NCI-H526 treated with DMSO at 0.1 percent for 48 hours (cell line): ENCODE measurements around the gene RGS6.
A peak's percentile ranks its signal among the peaks of the same experiment; 100 is the strongest.

Experiments used
- DNase-seq: peaks from one replicate; lab custom pipeline; 2025; lab: John Stamatoyannopoulos, UW

RGS6 gene

DNA sequence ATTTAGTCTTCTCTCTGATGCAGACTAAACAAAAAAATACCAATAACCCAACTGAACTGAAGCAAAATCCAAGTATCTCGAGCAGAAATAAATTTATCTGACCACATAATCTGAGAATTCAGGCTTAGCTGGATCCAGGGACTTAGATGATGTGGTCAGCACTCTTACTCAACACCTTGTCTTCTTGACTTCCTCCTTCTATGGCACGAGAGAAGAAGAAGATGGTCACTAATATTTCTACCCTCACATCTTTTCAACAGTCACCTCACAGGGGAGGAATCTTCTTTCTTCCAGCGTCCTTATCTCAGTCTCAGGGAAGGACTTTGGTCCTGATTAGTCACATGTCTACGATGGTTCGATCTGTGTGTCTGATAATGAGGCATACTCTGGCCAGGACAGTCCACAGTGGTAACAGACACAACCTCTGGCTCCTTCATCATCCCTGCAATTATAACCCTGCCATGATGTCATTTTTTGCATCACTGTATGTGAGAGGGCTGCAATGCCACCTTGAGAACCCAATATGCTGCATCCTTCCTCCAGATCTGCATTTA lies 15.8 kb downstream of the RGS6 start:
- DNase-seq = no peak

DNA sequence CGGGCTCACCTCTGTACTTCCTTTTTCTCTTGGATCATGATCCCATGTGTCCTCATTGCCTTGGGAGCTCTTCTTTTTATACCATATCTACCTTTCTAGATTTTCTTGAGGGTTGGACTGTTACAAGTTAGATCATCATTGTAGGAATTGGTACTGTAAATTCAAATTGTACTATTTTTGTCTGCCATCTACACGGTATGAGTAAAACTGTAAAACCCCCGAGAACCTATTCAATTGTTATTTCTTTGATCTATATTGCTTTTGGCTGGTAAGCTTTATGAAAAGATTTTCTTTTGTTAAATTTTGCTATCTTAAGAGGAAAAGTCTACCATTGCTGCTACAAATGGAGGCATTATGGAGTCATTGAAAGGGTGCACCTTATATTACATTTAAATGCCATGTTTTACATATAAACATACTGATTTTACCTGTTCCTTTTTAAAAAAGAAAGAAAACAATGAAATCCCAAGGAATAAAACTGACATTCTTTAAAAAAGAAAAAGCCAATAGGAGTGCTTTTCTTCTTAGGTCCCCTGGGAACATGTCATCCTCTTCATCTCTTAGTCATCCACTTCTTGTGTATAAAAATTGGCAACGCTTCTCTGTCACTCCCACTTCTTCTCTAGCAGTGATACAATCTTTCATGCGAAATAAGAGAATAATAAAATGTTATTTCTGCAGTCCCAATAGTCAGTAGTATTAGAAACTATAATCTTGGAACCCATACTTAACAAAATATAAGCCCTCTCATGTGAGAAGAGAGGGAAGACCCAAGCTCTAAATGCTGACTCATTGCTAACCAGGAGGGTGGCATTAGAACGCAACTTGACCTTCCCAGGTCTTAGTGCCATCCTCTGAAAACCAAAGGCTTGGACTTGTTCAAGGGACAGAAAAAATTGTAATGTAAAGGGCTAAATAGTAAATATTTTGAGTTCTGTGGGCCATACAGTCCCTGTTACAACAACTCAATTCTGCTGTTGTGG lies 20.4 kb downstream of the RGS6 start:
- DNase-seq = no peak

DNA sequence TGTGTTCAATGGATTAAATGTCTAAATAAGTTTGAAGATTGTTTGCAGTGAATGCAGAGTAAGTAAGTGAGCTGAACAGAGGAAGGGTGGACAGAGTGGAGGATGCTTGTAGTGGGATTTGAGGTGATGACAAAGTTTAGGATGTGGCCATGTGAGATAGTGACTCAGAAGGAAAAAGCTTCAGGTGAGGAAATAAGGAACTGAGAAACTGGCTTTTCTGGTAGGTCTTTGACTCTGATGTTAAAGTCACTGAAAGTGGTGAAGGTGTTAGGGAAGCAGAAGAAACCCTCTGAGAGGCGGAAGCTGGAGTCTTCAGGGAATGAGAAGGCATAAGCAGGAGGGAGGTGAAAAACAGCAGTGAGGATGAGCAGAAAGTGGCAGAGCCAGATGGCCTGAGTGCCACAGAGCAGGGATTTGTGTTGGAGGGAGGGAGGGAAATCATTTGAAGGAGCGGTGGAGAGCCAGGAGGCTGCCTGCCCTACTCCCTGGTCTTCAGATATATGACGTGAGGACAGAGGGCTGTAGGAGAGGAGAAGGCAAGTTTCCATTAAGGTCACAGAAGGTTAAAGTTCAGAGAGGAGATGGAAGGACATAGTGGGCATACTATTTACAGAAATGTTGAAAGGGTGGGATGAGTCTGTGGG lies 24.8 kb downstream of the RGS6 start:
- no peak for DNase-seq

DNA sequence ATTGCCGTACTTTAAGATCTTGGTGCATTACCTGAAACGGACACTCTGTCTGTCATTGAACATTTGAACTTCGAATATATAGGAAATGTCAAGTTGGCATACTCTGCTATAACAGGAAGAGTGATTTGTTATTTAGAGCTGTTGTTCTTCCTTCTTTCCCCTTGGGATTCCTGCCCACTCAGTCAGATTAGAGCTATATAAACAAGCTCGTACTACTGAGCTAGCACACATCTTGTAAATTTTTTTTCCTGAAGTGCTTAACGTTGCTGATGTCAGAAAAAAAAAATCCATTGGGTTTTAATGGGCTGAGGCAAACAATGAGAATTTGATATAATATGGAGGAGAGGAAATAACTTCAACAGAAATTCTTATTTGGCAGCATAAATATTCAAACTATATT lies 26.8 kb downstream of the RGS6 start:
- DNase-seq = no peak

DNA sequence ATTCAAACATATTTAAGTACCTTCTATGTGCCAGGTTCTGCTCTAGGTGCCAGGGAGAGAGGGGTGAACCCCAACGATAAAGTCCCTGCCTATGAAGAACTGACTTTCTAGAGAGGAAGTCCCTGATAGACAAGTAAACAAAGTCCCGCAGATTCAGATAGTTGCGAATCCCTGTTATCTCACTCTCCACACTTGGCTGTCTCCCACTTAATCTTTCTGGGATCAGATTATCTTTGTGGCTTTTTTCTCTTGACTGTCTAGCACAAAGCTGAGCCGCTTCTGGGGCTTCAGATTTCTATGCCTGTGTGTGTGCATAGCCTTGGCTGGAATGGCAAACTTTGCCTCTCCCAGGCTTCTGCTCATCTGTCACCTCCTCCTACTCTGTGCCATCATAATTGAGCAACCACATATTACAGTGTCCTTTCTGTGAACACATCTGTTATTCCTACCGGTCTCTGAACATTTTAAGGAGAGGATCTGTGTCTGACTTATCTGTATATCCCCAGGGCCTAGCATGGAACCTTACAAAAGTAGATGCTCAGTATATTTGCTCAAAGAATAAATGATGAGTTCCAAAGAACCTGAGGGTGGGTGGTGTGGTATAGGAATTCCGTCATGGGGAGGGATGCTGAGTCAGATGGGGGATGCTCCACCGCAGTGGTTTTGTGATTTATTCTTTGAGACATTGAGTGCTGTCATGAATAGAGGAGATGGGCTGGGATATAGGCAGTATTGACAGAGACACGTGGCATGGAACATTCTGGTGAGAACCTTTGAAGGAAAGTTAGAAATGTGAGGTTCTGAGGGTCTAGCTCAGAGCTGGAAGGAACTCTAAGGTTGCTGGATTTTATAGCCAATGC lies 28.5 kb downstream of the RGS6 start:
- no peak for DNase-seq

DNA sequence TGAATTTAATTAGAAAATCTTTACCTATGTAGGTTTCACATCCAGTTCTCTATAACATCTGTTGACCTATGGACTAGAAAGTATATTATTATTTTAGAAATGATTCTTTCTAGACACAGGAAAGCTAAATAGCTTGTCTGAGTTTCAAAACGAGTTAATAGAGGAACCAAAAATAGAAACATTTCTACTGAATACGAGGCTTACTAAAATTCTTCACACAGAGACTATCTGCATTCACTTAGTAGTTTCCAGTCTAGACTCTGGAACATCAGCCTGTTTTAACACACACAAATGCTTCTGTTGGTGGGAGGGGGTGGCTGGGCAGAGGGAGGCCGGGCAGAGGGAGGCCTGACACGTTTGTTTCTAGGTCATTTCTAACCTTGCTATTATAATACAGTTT lies 29.7 kb downstream of the RGS6 start:
- no peak for DNase-seq

DNA sequence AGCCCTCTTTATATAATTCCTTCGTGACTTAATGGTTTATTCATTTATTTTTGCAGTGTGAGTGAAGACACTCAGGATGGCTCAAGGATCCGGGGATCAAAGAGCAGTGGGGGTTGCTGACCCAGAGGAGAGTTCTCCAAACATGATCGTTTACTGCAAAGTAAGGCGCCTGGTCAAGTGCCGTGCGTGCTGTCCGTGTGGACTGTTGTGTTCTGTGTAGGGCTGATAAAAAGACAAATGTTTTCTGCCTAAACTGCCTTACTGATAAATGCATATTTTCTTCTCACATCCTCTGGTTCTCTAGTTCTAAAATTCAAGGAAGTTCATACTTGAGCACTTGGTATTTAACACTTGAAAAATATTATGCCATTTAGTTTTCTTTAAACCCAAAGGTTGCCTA lies 32.5 kb downstream of the RGS6 start:
- no peak for DNase-seq

DNA sequence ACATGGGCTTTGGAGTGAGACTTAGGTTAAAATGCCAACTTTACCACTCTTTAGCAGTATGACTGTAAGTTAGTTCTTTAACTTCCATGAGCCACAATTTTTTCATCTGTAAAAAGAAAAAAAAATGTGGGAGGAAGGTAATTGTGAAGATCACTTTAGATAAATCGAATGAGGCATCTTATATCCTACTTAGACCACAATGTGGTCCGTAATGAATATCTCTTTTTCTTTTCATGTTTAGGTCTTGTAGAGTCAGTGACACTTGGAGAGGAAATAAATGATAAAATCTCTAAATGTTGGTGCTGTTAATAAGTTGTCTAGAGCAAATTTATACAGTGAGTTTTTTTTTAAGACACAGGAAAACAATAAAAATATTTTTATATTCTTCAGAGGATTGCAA lies 34.3 kb downstream of the RGS6 start:
- no peak for DNase-seq

DNA sequence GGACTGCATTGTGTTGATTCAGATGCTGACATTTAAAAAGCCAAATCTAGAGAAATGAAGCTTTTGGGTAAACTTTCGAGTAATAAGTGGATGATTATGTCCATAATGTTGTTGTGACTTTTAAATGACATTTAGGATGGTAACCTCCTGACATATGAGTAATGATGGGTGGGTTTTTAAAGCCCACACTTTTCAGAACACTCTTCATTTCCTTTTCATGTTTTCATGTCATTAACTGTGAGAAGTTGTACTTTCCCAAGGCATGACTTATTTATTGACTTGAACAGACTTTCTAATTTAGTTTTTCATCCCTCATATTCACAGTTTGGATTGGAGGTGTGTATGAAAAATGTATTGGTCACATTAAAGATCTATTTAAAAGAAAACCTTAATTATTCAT lies 35.5 kb downstream of the RGS6 start:
- DNase-seq = no peak

DNA sequence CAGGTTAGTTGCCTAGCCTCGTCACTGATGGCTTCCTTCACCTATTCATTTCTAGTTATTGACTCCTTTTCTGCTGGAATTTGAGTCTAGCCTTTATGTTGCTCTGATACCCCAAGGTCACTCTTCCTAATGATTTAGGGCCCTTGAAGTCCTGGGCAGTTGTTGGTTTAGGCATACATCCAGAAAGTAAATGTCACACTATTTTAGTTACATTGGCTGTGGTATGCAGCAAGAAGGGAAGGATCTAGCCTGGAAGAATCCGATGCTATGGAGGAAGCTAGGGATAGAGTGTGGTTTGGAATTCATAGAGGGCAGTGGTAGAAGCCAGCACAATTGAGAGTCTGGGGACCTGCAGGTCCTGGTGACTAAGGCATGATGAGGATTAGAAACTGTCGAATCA lies 38.0 kb downstream of the RGS6 start:
- no peak for DNase-seq

DNA sequence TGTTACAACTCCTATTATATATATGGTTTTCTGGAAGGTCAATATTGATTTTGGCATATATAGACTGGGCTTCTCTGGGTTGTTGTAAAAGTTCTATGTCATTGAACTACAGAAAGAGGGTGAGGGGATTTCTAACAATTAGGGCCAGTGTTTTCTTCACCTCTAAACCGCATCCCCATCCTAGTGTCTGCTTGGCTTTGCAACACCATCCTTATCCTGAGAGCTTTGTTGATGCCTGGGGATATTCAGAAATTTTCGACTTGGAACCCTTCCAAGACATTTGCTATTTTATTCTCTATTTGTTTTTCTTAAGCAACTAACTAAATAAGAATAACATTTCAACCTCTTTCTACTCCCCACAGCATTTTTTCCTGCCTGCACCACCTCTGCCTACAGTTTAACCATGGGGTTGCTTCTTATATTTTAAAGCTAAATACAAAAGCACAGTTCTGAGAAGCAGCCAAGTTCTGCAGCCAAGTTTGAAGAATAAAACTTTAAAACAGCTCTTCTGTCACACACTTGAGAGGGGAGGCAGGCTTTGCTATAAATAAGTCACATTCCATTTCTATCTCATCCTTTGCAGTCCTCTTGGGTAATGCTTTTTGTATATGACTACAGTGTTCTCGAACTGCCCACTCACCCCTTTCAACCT lies 53.4 kb downstream of the RGS6 start:
- DNase-seq = no peak

DNA sequence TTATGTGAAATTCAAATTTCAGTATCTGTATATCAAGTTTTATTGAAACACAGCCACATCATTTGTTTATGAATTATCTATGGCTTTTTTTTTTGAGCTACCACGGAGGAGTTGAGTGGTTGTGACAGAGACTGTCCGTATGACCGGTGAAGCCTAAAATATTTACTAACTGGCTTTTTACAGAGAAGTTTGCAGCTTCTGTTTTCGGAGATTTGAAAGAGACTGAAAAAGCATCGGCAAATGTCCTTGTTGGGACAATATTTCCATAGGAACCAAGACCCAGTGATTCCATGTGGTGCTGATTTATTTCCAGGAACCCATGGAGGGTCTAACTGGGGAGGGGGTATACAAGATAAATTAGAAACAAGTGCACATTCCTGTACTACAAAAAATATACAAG lies 56.2 kb downstream of the RGS6 start:
- no peak for DNase-seq

DNA sequence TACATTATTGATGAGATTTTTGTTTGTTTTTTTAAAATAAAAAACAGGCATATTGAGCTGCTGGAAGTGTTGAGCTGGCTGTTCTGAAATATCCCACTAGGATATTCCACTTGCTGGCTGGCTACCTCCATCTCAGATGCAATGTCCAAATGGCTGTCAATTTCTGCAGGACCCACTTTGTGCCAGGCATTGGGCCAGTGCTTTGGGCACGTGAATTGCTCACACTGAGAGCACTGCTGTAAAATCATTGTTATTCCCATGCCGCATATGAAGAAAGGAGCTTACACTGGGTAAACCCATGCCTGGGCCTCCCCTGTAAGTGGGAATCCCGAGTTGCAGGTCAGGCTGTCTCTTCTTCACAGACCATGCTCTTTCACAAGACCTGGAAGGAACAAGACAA lies 56.7 kb downstream of the RGS6 start:
- DNase-seq = no peak

DNA sequence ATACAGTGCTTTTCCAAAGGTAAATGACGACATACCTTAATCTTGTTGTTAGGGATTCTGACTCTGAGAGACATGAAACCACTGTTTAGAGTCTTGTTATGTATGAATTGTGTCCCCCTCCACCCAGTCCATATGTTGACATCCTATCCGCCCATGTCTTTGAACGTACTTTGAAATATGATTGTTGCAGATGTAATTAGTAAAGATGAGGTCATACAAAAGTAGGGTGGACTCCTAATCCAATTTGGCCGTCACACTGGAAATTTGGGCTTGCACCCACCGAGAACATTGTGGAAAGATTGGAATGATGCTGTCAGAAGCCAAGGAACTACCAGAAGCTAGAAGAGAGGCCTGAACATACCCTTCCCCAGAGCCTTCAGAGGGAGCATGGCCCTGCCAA lies 62.2 kb downstream of the RGS6 start:
- no peak for DNase-seq

DNA sequence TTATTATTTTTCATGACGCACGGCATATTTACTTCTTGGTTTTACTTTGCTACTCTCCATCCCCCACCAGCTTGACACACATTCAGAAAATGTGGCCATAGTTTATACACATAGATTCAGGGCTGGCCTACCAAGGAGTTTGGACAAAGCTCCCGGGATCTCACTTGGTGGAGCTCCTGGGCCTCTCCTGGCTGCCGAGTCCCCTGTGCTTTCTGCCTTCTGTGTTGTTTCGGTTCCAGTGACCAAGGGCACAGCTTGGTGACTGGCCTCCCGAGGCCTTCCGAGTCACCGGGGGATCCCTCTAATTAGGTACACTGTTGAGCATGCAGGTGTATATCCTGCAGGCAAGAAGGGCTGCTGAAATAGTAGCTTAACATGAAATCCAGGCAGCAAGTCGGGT lies 63.5 kb downstream of the RGS6 start:
- no peak for DNase-seq

DNA sequence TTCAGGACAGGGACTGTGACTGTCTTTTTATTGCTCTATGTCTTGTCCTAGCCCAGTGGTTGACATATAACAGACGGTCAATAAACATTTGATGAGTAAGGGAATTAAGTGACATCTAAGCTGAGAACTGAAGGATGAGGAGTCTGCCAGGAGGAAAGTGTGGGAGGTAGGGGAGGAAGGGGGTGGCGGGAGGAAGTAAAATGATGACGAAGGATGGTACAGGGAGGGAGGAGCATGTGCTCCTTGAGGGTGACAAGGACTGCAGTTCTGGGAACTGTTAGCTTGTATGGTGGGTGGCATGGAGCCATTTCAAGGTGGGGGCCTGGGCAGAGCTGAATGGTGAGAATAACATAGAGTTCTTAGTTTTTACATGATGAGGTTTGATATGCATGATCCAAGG lies 64.4 kb downstream of the RGS6 start:
- DNase-seq = no peak

DNA sequence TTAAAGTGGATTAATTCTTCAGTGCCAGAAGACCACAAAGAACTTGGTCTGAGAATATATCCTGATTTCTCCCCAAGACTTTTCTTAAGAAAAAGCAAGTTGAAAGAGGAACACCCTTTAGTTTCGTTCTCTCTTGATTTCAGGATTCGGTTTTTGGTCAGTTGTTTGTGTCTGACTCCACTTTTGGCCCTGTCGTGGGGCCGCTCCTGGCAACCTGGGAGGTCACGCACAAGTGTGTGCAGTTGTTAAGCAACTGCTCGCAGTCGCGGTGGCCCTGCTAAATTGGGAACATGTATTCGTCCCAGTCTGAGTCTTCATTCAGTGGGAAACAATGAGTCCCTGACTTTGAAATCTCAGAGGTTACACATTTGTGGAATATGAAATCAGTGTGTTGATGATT lies 68.7 kb downstream of the RGS6 start:
- DNase-seq = no peak

DNA sequence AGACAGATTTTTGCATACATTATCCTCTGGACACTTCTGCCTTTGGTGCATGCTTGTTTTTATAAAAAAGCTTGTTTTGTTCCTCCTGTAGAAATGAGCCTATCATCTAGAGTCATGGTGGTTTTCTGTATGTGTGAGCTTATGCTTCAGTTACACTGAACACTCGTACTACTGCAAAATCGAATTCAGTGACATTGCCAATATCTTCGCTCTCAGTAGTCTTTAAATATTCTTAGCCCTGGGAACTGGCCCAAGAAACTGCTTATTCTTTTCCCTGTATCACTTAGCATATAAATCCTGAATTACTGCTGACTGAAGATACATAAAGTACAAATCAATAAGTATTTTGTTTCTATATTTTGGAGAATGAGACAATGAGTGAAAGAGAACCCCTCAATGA lies 70.5 kb downstream of the RGS6 start:
- DNase-seq = no peak

DNA sequence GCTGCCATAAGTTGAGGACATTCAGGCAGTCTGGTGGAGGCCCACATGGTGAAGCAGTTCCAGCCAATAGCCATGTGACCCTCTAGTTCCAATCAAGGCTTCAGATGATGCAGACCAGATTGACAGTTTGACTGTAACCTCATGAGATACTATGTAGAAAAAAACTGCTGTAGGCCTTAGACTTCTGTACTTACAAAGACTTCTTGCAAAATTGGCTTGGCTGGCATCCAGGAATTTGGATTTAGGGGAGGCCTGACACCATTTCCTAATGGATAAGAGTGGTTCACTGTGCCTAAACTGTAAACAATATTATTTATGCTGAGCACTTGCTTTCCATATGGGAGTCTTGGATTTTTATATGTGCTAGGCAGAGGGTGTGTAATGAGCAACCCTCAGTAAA lies 76.4 kb downstream of the RGS6 start:
- DNase-seq = no peak

DNA sequence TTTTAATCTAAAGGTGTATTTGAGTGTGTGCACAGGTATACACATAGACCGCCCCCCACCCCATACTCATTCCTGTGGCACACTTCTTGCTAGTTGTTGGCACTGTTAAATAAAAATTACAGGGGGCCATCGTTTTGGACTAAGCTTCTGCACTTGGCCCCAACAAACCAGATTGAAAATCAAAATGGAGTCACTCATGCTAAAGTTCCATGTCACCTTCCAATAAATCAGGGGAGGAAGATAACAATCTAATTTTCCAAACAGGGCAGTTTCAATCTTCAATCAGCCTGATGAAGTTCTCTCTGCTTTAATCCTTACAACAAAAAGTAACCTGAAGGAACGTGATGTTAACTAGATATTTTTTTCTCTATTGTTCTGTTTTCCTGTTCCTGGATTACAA lies 78.2 kb downstream of the RGS6 start:
- no peak for DNase-seq

DNA sequence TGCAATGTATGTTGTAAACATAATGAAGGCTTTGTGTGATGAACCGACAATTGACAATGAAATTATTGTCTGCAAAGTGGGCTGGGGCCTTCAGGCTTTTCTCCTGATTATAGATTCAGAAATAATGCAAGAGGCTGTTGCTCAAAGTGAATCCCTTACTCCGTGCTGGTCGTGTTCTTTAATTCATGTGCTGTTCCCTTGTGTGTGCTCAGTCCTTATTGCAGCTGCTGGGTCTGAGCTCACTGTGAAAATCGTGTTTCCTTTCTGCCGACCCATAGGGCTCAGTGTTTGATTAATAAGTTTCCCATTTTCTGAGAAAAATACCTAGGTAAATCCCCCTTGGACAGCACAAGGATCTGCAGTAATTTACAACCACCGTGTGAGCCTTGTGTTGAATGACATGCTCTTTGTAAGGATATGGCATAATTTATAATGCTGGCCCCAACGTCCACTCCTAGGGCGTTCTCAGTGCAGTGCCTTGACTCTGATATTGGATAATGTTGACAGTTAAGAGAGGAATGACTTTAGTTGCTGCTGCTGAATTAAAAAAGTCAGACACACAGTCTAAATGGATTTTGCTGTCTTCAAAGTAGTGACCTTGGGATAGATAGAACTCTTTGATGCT lies 81.6 kb downstream of the RGS6 start:
- peak; percentile 85 for DNase-seq
